Lower leg skin (tissue), 4 donors: ENCODE results near the gene ST3GAL6. TPM values are rescaled to one million over a fixed set of nuclear protein-coding genes. Genes with fewer than 3 reads are reported as not detected.

Experiments used
- DNase-seq, 2 donors: peaks; one replicate each; pipeline ENCODE4 v3.0.0-alpha.2; 2019; ENCODE audit warnings: low spot score in 2 of 2
- H3K4me3 ChIP-seq: fragments of 200-600 bp; sonication (generic); 2 replicates; pipeline ENCODE4 v1.5.1; 2017; ENCODE audit warnings: mild to moderate bottlenecking, low read depth; ENCODE audit not compliant: poor library complexity, severe bottlenecking
- CTCF ChIP-seq, 3 donors: fragments of 450-650 bp; IDR thresholded peaks; one replicate each; pipeline ENCODE4 v1.5.1; 2016; ENCODE audit warnings: antibody characterized with exemption in 3 of 3, mild to moderate bottlenecking in 3 of 3, moderate library complexity in 2 of 3
- POLR2A ChIP-seq, 2 donors: fragments of 450-650 bp; IDR thresholded peaks; one replicate each; pipeline ENCODE4 v1.6.1; 2016 to 2017; ENCODE audit warnings: antibody characterized with exemption in 2 of 2, mild to moderate bottlenecking in 1 of 2, moderate library complexity in 1 of 2
- WGBS, 2 donors: methylation state at CpG; one replicate each; pipeline ENCODE4 v1.1.5; 2018; 5-methylcytosine and 5-hydroxymethylcytosine counted together
- intact Hi-C: fragments of 100-400 bp; cut with DNase I; formaldehyde crosslinking; loops from one replicate; pipeline ENCODE4 v1.15.0; 2023; ENCODE audit warnings: low total_unique reads
- total RNA-seq, 4 donors: library from RNA; depleted of rRNA; stranded (reverse); fragments of >200 nt; gene quantifications; one replicate each; pipeline ENCODE4 v1.1.0, GENCODE V29; 2016

The ST3GAL6 gene
- total RNA-seq, 4 donors from 2014 or later, result 19.2 to 40.8 (median 24.3) TPM

- DNase-seq, result no peak
- intact Hi-C loops, result no loop called here
- 82 to 84% methylated on average over 4 of the region's 4 CpGs for WGBS, 2 donors
- TF ChIP-seq POLR2A (IDR thresholded peaks at IDR 0.05), result no peak
- no peak for TF ChIP-seq CTCF (IDR thresholded peaks at IDR 0.05)
- H3K4me3 ChIP-seq, result no peak overlapping the region
These were observed 16.3 kb upstream of the ST3GAL6 start for GRCh38 chr3:98746882-98747281.

- intact Hi-C loops, result no loop called here
- 86 to 96% methylated on average over 1 of the region's 1 CpG for WGBS, 2 donors
- TF ChIP-seq CTCF (IDR thresholded peaks at IDR 0.05), result no peak
- TF ChIP-seq POLR2A (IDR thresholded peaks at IDR 0.05), result no peak
- H3K4me3 ChIP-seq, result no peak overlapping the region
- DNase-seq, result no peak
These were observed 12.7 kb upstream of the ST3GAL6 start for GRCh38 chr3:98750276-98750919.

GRCh38 chr3:98754483-98754882 is 8.7 kb upstream of the ST3GAL6 start:
- no peak for DNase-seq
- H3K4me3 ChIP-seq, result no peak overlapping the region
- TF ChIP-seq POLR2A (IDR thresholded peaks at IDR 0.05) (no peak), CTCF (IDR thresholded peaks at IDR 0.05) (no peak)
- intact Hi-C loops, result no loop called here
- 68 to 78% methylated on average over 3 of the region's 3 CpGs for WGBS, 2 donors

GRCh38 chr3:98755601-98756000 is 7.5 kb upstream of the ST3GAL6 start:
- no peak for DNase-seq
- WGBS, 2 donors, result 70 to 77% methylated on average over 4 of the region's 4 CpGs
- intact Hi-C loops, result no loop called here

GRCh38 chr3:98759629-98760028 is 3.5 kb upstream of the ST3GAL6 start:
- intact Hi-C loops, result no loop called here

More at GRCh38 chr3:98755601-98756000, 7.5 kb upstream of the ST3GAL6 start:
- no peak for TF ChIP-seq POLR2A (IDR thresholded peaks at IDR 0.05)
- TF ChIP-seq CTCF (IDR thresholded peaks at IDR 0.05), result no peak
- H3K4me3 ChIP-seq, result no peak overlapping the region

More at GRCh38 chr3:98759629-98760028, 3.5 kb upstream of the ST3GAL6 start:
- H3K4me3 ChIP-seq, result no peak overlapping the region
- 96 to 98% methylated on average over 2 of the region's 2 CpGs for WGBS, 2 donors
- DNase-seq, result no peak
- TF ChIP-seq CTCF (IDR thresholded peaks at IDR 0.05) (no peak), POLR2A (IDR thresholded peaks at IDR 0.05) (no peak)
